ENCODE data around the gene CBX5.
"Not testable (repeated sequence)": the region's sequence is repeated elsewhere in the genome, so short reads cannot be mapped to it uniquely, and the experiment has no call there.

Gene CBX5

GRCh38 chr12:54279632-54280467 lies at the start of gene CBX5:
Gene CBX5 (minus strand): TSS chr12:54280122. CDS start chr12:54257650, 22,472 bp downstream.
- DNase-seq (ENCODE audit: low read depth), result peak; percentile 100

DNA sequence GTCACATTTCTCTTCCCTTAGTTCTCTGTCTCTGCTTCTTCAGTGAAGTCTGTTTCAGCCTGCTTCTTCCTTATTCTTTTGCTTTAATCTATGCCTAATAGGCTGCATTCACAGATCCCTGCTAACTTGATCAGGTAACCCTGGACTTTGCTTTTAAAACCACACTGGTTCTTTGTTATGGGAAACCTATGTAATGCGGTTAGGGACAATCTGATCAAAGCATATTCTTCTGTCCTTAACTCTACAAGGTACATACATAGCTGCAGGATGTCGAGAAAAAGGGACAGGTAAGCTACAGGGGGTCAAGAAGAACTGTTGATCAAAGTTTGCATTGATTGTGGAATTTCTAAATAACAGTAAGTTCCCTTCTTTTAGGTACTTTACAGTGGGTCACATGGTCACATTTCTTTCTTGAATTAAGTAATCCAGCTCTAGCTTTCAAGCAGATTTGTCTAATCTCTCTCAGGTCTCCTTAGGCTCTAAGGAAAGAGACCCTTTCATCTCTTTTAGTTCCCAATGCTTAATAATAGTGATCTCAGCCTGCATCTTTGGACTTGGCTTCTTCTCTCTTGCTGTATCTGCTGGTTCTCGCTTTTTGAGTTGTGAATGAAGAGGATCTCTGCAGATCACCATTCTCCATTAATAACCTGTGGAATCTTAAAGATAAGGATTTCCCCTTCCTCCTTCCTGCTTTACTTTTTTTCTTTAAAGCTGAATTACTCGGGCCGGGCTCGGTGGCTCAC lies 48.8 kb upstream of the CBX5 start:
- no peak for DNase-seq (ENCODE audit: low read depth)

GRCh38 chr12:54325442-54326109 lies 45.7 kb upstream of the CBX5 start:
- not testable (repeated sequence) for DNase-seq (ENCODE audit: low read depth)

GRCh38 chr12:54324617-54325441 lies 44.9 kb upstream of the CBX5 start, which contains the start of gene COPZ1:
Gene COPZ1 (plus strand): TSS chr12:54325131. CDS start chr12:54325164, 33 bp downstream.
- peak; percentile 99 for DNase-seq (ENCODE audit: low read depth)

GRCh38 chr12:54321363-54321762 lies 41.4 kb upstream of the CBX5 start:
- no peak for DNase-seq (ENCODE audit: low read depth)

- DNase-seq (ENCODE audit: low read depth), result not testable (repeated sequence)
Observed at GRCh38 chr12:54312309-54312708, 32.4 kb upstream of the CBX5 start.

GRCh38 chr12:54311051-54311450 lies 31.1 kb upstream of the CBX5 start:
- no peak for DNase-seq (ENCODE audit: low read depth)

- DNase-seq (ENCODE audit: low read depth), result no peak
Observed at GRCh38 chr12:54306925-54307741, 27.2 kb upstream of the CBX5 start.

- DNase-seq (ENCODE audit: low read depth), result no peak
Observed at GRCh38 chr12:54304187-54304810, 24.4 kb upstream of the CBX5 start.

- DNase-seq (ENCODE audit: low read depth), result no peak
Observed at GRCh38 chr12:54303640-54304039, 23.7 kb upstream of the CBX5 start.

GRCh38 chr12:54301428-54302048 lies 21.6 kb upstream of the CBX5 start:
- DNase-seq (ENCODE audit: low read depth), result no peak

GRCh38 chr12:54300732-54301427 lies 21.0 kb upstream of the CBX5 start, which contains the start of gene NFE2:
Gene NFE2 (minus strand): TSS chr12:54301015. CDS start chr12:54295248, 5,767 bp downstream.
- no peak for DNase-seq (ENCODE audit: low read depth)

DNA sequence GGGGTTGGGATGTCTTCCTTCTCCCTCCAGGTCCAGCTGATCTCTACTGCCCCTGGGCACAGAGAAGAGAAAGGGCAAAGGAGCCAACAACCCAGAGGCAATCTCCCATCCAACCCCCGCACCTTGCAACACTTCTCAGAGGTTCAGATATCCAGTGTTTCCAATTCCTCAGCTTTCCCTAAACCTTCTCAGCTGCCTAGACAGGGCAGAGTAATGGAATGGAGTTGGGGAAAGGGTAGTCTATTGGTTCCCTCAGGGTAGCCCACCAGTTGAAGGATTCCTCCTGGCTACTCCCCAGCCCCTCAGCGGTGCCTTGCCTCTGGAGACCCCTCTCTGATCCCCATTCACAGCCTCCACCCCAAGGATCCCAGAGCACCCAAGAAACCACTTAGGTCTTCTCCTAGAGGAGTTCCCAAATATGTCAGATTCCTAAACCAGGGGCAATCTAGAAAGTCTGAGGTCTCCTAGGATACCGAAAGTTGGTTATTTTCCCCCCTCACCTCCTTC lies 20.4 kb upstream of the CBX5 start:
- no peak for DNase-seq (ENCODE audit: low read depth)

- DNase-seq (ENCODE audit: low read depth), result no peak
Observed at GRCh38 chr12:54299515-54300224, 19.7 kb upstream of the CBX5 start.

DNA sequence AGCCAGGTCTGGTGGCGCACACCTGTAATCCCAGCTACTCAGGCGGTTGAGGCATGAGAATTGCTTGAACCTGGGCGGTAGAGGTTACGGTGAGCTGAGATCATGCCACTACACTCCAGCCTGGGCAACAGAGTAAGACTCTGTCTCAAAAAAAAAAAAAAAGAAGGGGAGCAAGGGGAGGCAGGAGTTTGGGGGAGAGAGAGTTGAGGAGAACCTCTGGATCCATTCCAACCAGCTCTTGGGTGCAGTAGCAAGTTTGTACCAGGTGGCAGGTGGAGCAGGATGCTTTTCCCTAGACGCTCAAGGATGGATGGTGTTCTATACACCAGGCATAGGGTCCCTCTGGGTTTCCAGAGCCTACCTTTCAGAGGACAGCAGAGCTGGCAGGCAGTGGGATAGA lies 19.0 kb upstream of the CBX5 start:
- no peak for DNase-seq (ENCODE audit: low read depth)

GRCh38 chr12:54296393-54297099 lies 16.6 kb upstream of the CBX5 start:
- DNase-seq (ENCODE audit: low read depth), result no peak

DNA sequence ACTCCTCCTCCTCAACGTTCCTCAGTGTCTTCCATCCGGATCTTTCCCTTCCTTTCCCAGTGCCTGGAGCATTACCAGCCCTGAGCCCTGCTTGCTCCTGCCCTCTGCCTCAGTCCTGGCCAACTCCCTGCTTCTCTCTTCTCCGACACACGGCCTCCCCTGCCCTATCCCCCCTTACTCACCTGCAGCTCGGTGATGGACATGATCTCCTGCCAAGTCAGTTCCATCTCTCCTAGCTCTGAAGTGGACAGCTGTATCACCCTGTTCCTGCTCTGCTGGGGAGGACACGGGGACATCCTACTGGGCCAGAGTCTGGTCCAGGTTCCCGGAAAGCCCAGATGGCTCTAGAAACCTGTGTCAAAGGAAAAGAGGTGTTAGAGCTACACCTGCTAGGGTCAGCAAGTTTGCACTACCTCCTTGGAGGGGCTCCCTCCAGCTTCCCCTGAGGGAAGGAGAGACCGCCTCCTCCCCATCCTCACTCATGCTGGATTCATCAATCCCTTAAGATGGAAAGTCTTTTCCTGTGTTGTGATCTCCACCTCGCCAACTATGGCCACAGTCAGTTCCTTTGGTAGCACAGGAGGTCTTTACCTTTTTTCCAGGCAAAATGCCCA lies 15.1 kb upstream of the CBX5 start:
- DNase-seq (ENCODE audit: low read depth), result no peak

All from HS-5 (cell line).